C4-2B (cell line): Measurements from ENCODE around the gene DET1.

Source experiments
- CTCF ChIP-seq: fragments of 450-650 bp; conservative IDR thresholded peaks from 2 replicates; pipeline ENCODE4 v1.5.1; 2017; ENCODE audit warnings: mild to moderate bottlenecking
- ZFX ChIP-seq: fragments of 450-650 bp; IDR thresholded peaks from 2 replicates; pipeline ENCODE4 v1.6.1; 2017

- TF ChIP-seq CTCF (no peak), ZFX (no peak)
Observed at GRCh38 chr15:88489321-88489720, 57.2 kb downstream of the DET1 start.
